B cell (primary cell): Measurements from ENCODE around the gene FNDC10. TPM values are rescaled to one million over a fixed set of nuclear protein-coding genes. Genes with fewer than 3 reads are reported as not detected.
"Not testable (repeated sequence)": the region's sequence is repeated elsewhere in the genome, so short reads cannot be mapped to it uniquely, and the experiment has no call there.

Experiments used
- ATAC-seq: fragments of 200-7000 bp; cut with Tn5 transposase; one replicate; pipeline ENCODE4 v1.10.0; 2021; ENCODE audit warnings: low read depth, mild to moderate bottlenecking, moderate number of reproducible peaks, moderate library complexity
- CTCF ChIA-PET: fragments of 350-600 bp; sonication (Branson Sonifier 250); formaldehyde crosslinking; loops from one replicate; lab custom pipeline; 2021; ENCODE audit warnings: antibody characterized with exemption, inconsistent platforms; lab: Charles Lee
- POLR2A ChIA-PET: fragments of 350-600 bp; sonication (Branson Sonifier 250); formaldehyde crosslinking; loops from one replicate; lab custom pipeline; 2021; ENCODE audit warnings: antibody characterized with exemption; lab: Charles Lee
- DNase-seq: peaks from one replicate; pipeline ENCODE4 v3.0.0; 2013
- H2AFZ ChIP-seq: 2 replicates; pipeline ENCODE4 v1.6.1; 2012; ENCODE audit warnings: mild to moderate bottlenecking, low read depth, low read length; ENCODE audit not compliant: insufficient read depth, poor library complexity, severe bottlenecking
- H3K27ac ChIP-seq, 2 donors: 1 replicate in 1 of 2; 2 replicates in 1 of 2; pipeline ENCODE4 v1.5.1; 2012 to 2013; ENCODE audit warnings: low read length in 2 of 2, mild to moderate bottlenecking in 2 of 2, moderate library complexity in 1 of 2
- H3K27me3 ChIP-seq, 4 experiments: fragments of 200-600 bp in 1 of 4; sonication (generic) in 1 of 4; replicated peaks in 1 of 4; 1 replicate in 2 of 4; 2 replicates in 2 of 4; pipeline versions ENCODE4 v1.6.1 to v1.7.0; 2013 to 2016; ENCODE audit warnings: low read length in 3 of 4, mild to moderate bottlenecking in 2 of 4, mixed read lengths in 1 of 4, moderate library complexity in 1 of 4; ENCODE audit not compliant: insufficient read depth in 4 of 4, control insufficient read depth in 3 of 4; ENCODE audit errors: control extremely low read depth in 1 of 4
- H3K36me3 ChIP-seq, 2 experiments: replicated peaks in 1 of 2; 1 replicate in 1 of 2; 2 replicates in 1 of 2; pipeline versions ENCODE4 v1.6.1 to v1.7.1; 2013; ENCODE audit warnings: low read length in 1 of 2; ENCODE audit not compliant: insufficient read depth in 2 of 2, control insufficient read depth in 1 of 2; ENCODE audit errors: control extremely low read depth in 1 of 2, extremely low read depth in 1 of 2
- H3K4me1 ChIP-seq, 2 donors: fragments of 200-600 bp in 1 of 2; sonication (generic) in 1 of 2; 1 replicate in 1 of 2; 2 replicates in 1 of 2; pipeline versions ENCODE4 v1.5.1 to v1.6.1; 2013 to 2017; ENCODE audit warnings: low read length in 2 of 2; ENCODE audit not compliant: control insufficient read depth in 2 of 2, insufficient read depth in 2 of 2
- H3K4me2 ChIP-seq: replicated peaks from 2 replicates; pipeline ENCODE3; 2012; ENCODE audit warnings: mild to moderate bottlenecking, low read depth, low read length; ENCODE audit not compliant: poor library complexity, severe bottlenecking
- H3K4me3 ChIP-seq, 5 experiments: fragments of 200-600 bp in 1 of 5; sonication (generic) in 1 of 5; 1 replicate in 3 of 5; 2 replicates in 2 of 5; pipeline versions ENCODE4 v1.5.1 to v1.7.0; 2011 to 2016; ENCODE audit warnings: low read length in 4 of 5, mild to moderate bottlenecking in 4 of 5, low read depth in 2 of 5, control low read depth in 1 of 5, moderate library complexity in 1 of 5; ENCODE audit not compliant: insufficient read depth in 1 of 5; ENCODE audit errors: control extremely low read depth in 1 of 5, extremely low read depth in 1 of 5
- H3K79me2 ChIP-seq: fragments of 200-600 bp; sonication (generic); one replicate; pipeline ENCODE4 v1.6.0; 2016; ENCODE audit warnings: low read length; ENCODE audit not compliant: control insufficient read depth, insufficient read depth
- H3K9ac ChIP-seq: fragments of 200-600 bp; sonication (generic); 2 replicates; pipeline ENCODE4 v1.6.1; 2017; ENCODE audit warnings: mild to moderate bottlenecking, low read length, moderate library complexity
- H3K9me3 ChIP-seq, 3 donors: one replicate each; pipeline versions ENCODE4 v1.6.1 to v1.7.1; 2013; ENCODE audit warnings: low read length in 2 of 3; ENCODE audit not compliant: control insufficient read depth in 2 of 3, insufficient read depth in 1 of 3; ENCODE audit errors: control extremely low read depth in 1 of 3
- H4K20me1 ChIP-seq: 2 replicates; pipeline ENCODE4 v1.6.0; 2012; ENCODE audit warnings: mild to moderate bottlenecking, low read length; ENCODE audit not compliant: insufficient read depth, control insufficient read depth, poor library complexity, severe bottlenecking
- H3K27ac Mint-ChIP-seq: one replicate; pipeline ENCODE4 v1.8.0; 2021; ENCODE audit warnings: mixed read lengths
- H3K27me3 Mint-ChIP-seq: one replicate; pipeline ENCODE4 v1.8.0; 2021; ENCODE audit warnings: mixed read lengths
- H3K4me1 Mint-ChIP-seq: one replicate; pipeline ENCODE4 v1.8.0; 2021; ENCODE audit warnings: mixed read lengths
- H3K4me3 Mint-ChIP-seq: one replicate; pipeline ENCODE4 v1.8.0; 2021; ENCODE audit warnings: mixed read lengths
- H3K9me3 Mint-ChIP-seq: one replicate; pipeline ENCODE4 v1.8.0; 2022; ENCODE audit warnings: mixed read lengths; ENCODE audit not compliant: insufficient read depth
- EZH2 ChIP-seq: IDR thresholded peaks from 2 replicates; pipeline ENCODE4 v1.6.1; 2012; ENCODE audit warnings: borderline replicate concordance, low read depth, mild to moderate bottlenecking, moderate library complexity, low read length; ENCODE audit not compliant: insufficient read depth, poor library complexity, severe bottlenecking
- WGBS: methylation state at CpG from one replicate; pipeline ENCODE4 v1.1.5; 2013; ENCODE audit warnings: missing lambda C conversion rate; ENCODE audit not compliant: insufficient coverage; 5-methylcytosine and 5-hydroxymethylcytosine counted together
- intact Hi-C: fragments of 100-400 bp; cut with micrococcal nuclease; formaldehyde crosslinking; loops from one replicate; pipeline ENCODE4 v1.10.0; 2022
- polyA minus RNA-seq: library from RNA; depleted of rRNA, polyadenylated mRNA; stranded (reverse); fragments of >200 nt; gene quantifications from 2 replicates; pipeline ENCODE4 v1.2.3, GENCODE V29; 2012
- polyA plus RNA-seq: library from polyadenylated mRNA; depleted of rRNA; stranded (reverse); fragments of >200 nt; gene quantifications from 2 replicates; pipeline ENCODE4 v1.2.3, GENCODE V29; 2012
- total RNA-seq, 2 donors: library from RNA; stranded (reverse); fragments of 120-200 nt in 1 of 2; gene quantifications; 1 replicate in 1 of 2; 2 replicates in 1 of 2; pipeline versions ENCODE4 v1.2.3 to v1.2.4, GENCODE V29; 2013 to 2022
- TF ChIP-seq, protein P1 (sequence below): fragments of 200-600 bp; IDR thresholded peaks from one replicate; pipeline ENCODE4 v1.8.0; 2022; ENCODE audit warnings: antibody characterized with exemption, mild to moderate bottlenecking

Gene FNDC10
- 1.4 and 1.6 TPM in 2 replicates for total RNA-seq
- 0.28 TPM for total RNA-seq (2013)
- polyA plus RNA-seq, result 0.52 and 1.4 TPM in 2 replicates
- 0.86 and 1.6 TPM in 2 replicates for polyA minus RNA-seq

- Histone ChIP-seq H2AFZ (peak within 1 kb of the TSS; percentile 56), H3K4me2 (peak within 1 kb of the TSS; percentile 81), H3K9me3 (peaks cover 0 to 5% (median 0%) of the 10 kb centered on the region in 3 donors), H3K79me2 (no peaks in the 10 kb centered on the region), H3K36me3 (no peaks in the 10 kb centered on the region), H3K4me1 (peaks cover 18 to 35% of the 10 kb centered on the region in 2 donors), H3K4me3 (peak within 1 kb of the TSS in 3 of 5 experiments; percentile 32 to 46 (median 34)), H4K20me1 (no peaks in the 10 kb centered on the region), H3K27ac (no peak within 1 kb of the TSS), H3K27me3 (peaks cover 0 to 32% (median 7%) of the 10 kb centered on the region in 4 experiments), H3K9ac (peak within 1 kb of the TSS; percentile 26)
- Mint-ChIP-seq H3K27ac (peak within 1 kb of the TSS; percentile 59), H3K4me1 (peaks cover 28% of the 10 kb centered on the region), H3K27me3 (peaks cover 11% of the 10 kb centered on the region), H3K9me3 (no peaks in the 10 kb centered on the region), H3K4me3 (peak within 1 kb of the TSS; percentile 84)
- CTCF ChIA-PET, result no interaction called here
- intact Hi-C loops, result no loop called here
- ATAC-seq, result peak; percentile 53
- WGBS, result 8% methylated on average over 91 of the region's 125 CpGs
- peak; percentile 37 for DNase-seq
- TF ChIP-seq, protein P1, sequence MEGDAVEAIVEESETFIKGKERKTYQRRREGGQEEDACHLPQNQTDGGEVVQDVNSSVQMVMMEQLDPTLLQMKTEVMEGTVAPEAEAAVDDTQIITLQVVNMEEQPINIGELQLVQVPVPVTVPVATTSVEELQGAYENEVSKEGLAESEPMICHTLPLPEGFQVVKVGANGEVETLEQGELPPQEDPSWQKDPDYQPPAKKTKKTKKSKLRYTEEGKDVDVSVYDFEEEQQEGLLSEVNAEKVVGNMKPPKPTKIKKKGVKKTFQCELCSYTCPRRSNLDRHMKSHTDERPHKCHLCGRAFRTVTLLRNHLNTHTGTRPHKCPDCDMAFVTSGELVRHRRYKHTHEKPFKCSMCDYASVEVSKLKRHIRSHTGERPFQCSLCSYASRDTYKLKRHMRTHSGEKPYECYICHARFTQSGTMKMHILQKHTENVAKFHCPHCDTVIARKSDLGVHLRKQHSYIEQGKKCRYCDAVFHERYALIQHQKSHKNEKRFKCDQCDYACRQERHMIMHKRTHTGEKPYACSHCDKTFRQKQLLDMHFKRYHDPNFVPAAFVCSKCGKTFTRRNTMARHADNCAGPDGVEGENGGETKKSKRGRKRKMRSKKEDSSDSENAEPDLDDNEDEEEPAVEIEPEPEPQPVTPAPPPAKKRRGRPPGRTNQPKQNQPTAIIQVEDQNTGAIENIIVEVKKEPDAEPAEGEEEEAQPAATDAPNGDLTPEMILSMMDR, result no peak
- no peak for TF ChIP-seq EZH2
- POLR2A ChIA-PET, result no interaction called here
Measured at GRCh38 chr1:1599935-1600860, at the start of gene FNDC10. FNDC10 (minus strand) TSS chr1:1600135; CDS start chr1:1600015, 120 bp downstream.

DNA sequence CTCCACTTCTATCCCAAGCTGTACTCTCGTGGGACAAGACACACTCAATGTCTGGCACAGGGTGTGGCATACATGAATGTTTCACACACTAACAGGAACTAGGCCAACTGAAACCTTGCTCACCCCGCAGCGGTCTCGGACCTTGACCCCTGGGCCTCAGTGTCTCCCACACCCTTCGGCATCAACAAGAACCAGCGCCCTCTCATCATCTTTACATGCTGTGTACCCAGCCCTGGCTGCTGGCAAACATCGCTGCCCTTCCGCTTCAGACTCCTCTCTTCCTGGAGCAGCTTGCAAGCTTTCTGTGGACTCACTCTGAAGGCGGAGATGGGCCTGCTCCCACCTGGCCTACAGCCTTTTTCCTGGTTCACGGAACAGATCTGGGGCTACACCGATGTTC, 48.3 kb upstream of the FNDC10 start:
- ATAC-seq, H3K27me3 Mint-ChIP-seq, H3K27ac Mint-ChIP-seq, POLR2A ChIA-PET, intact Hi-C loops, H3K9me3 Mint-ChIP-seq, H3K4me2 ChIP-seq, H3K9me3 ChIP-seq, H3K79me2 ChIP-seq, H3K27me3 ChIP-seq, CTCF ChIA-PET, H3K9ac ChIP-seq, DNase-seq, H3K4me1 ChIP-seq, H3K4me1 Mint-ChIP-seq, H3K27ac ChIP-seq, H3K4me3 Mint-ChIP-seq, H4K20me1 ChIP-seq, H3K4me3 ChIP-seq, H2AFZ ChIP-seq: not testable (repeated sequence)
- peaks cover 4 to 38% of the 10 kb centered on the region in 2 experiments for H3K36me3 ChIP-seq
- 97% methylated on average over 10 of the region's 11 CpGs for WGBS

- H3K4me1 Mint-ChIP-seq, H3K9me3 Mint-ChIP-seq, intact Hi-C loops, H2AFZ ChIP-seq, H4K20me1 ChIP-seq, H3K27ac ChIP-seq, POLR2A ChIA-PET, H3K27me3 ChIP-seq, H3K4me3 ChIP-seq, ATAC-seq, H3K79me2 ChIP-seq, H3K4me2 ChIP-seq, DNase-seq, H3K27ac Mint-ChIP-seq, H3K9me3 ChIP-seq, H3K4me3 Mint-ChIP-seq, H3K9ac ChIP-seq, H3K4me1 ChIP-seq, CTCF ChIA-PET, H3K27me3 Mint-ChIP-seq: not testable (repeated sequence)
- WGBS, result 97% methylated on average over 6 of the region's 17 CpGs
- peaks cover 4 to 38% of the 10 kb centered on the region in 2 experiments for H3K36me3 ChIP-seq
Measured at GRCh38 chr1:1647567-1648241, 47.8 kb upstream of the FNDC10 start.
